ENCODE results near the gene FNDC3A.

FNDC3A gene

DNA sequence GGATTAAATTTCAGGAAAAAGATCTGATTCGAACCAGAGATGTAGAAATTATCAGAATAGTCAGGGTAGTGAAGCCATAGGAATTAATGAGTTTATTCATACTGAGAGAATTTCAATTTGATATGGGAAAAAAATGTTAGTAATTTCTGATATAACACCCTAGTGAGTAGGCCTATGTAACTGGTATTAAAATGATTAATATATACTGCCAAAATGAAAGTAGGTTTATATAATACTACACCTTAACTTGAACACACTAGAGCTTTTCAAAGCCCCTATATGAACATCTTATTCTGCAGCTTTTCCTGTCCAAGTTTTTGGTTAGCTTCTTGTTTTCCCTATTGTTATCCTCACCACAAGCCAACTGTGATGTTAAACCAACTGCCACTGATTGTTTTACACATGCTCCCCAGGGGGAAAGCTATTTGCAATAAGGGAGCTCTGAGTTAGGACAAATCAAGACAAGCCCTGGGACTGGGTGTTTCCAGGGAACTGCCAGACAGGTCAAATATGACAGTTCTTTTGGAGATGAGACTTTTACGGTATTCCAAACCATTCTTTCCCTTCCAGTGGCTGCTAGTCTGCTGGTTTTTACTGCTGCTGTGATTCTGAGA lies 45.3 kb downstream of the FNDC3A start:
- FAIRE-seq (no peak), DNase-seq (ENCODE audit: insufficient read length, low spot score) (no peak)
- TF ChIP-seq CTCF (IDR thresholded peaks at IDR 0.05; ENCODE audit: insufficient read depth, missing control alignments), result no peak

GRCh38 chr13:49021953-49022352 lies 46.2 kb downstream of the FNDC3A start:
- no peak for DNase-seq (ENCODE audit: insufficient read length, low spot score)
- TF ChIP-seq CTCF (IDR thresholded peaks at IDR 0.05; ENCODE audit: insufficient read depth, missing control alignments), result no peak
- FAIRE-seq, result no peak

GRCh38 chr13:49022472-49023144 lies 46.9 kb downstream of the FNDC3A start:
- no peak for TF ChIP-seq CTCF (IDR thresholded peaks at IDR 0.05; ENCODE audit: insufficient read depth, missing control alignments)
- DNase-seq (ENCODE audit: insufficient read length, low spot score) (no peak), FAIRE-seq (no peak)

DNA sequence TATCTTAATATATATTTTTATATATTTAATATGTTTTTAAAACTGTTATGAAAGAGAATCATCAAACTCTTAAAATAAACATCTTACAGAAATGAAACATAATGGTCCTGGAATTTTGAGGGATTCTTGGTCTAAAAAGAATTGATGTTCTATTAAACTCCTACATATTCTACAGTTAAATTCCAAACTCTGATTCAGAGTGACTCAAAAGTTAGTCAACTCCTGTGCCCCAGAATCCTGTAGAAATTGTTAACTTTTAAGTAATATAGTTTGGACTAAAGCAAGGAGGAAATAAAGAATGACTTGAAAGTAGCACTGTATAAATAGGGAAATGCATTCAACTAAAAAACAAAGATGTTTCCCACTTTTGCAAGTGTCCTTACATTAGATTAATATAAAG lies 47.7 kb downstream of the FNDC3A start:
- DNase-seq (ENCODE audit: insufficient read length, low spot score), result no peak
- no peak for FAIRE-seq
- TF ChIP-seq CTCF (IDR thresholded peaks at IDR 0.05; ENCODE audit: insufficient read depth, missing control alignments), result no peak

GRCh38 chr13:49026851-49027250 lies 51.1 kb downstream of the FNDC3A start:
- FAIRE-seq, result no peak
- TF ChIP-seq CTCF (IDR thresholded peaks at IDR 0.05; ENCODE audit: insufficient read depth, missing control alignments), result no peak

GRCh38 chr13:49029570-49029969 lies 53.9 kb downstream of the FNDC3A start:
- FAIRE-seq, result no peak
- TF ChIP-seq CTCF (IDR thresholded peaks at IDR 0.05; ENCODE audit: insufficient read depth, missing control alignments), result no peak

More at GRCh38 chr13:49026851-49027250, 51.1 kb downstream of the FNDC3A start:
- no peak for DNase-seq (ENCODE audit: insufficient read length, low spot score)

GRCh38 chr13:49030213-49030612 lies 54.5 kb downstream of the FNDC3A start:
- no peak for TF ChIP-seq CTCF (IDR thresholded peaks at IDR 0.05; ENCODE audit: insufficient read depth, missing control alignments)
- DNase-seq (ENCODE audit: insufficient read length, low spot score), result no peak
- FAIRE-seq, result no peak

More at GRCh38 chr13:49029570-49029969, 53.9 kb downstream of the FNDC3A start:
- DNase-seq (ENCODE audit: insufficient read length, low spot score), result no peak

Measured in D721Med (cell line).